ENCODE data around the gene ALKBH8.

ALKBH8 gene

DNA sequence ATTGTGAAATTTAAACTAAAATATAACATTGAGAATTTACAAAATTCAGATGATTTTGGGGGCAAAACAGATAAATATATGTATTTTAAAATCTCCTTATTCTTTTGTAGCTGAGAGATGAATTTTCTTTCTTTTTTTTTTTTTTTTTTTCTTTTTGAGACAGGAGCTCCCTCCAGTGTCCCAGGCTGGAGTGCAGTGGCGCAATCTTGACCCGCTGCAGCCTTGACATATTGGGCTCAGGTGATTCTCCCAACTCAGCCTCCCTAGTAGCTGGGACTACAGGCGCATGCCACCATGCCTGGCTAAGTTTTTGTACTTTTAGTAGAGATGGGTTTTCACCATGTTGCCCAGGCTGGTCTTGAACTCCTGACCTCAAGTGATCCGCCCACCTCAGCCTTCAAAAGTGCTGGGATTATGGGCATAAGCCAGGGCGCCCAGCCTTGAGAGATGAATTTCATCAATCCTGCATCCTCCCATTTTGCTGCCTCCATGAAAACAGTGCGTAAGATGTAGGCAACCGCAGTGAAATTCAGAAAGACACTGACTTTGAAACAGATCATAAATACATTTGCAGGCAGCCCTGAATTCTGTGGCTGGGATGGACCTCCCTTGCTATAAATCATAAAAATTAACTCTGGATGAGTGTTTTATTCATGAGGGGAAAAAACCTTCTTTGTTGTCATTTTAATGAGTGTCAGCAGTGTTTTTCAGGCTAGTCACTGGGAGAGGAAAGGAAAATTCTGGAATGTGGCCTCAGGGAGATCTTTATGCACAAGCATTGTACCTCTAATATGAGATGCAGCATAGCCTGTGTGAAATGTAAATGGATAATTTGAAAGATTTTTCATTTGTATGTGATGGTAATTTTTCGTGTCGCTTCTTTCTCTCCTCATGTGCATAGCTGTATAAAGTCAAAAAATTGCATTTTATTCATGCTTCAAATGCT lies 39.8 kb upstream of the ALKBH8 start:
- H3K4me3 ChIP-seq (replicated peaks; ENCODE audit: low read depth, low read length) = no peak overlapping the region
- DNase-seq (ENCODE audit: low read depth) = no peak
- TF ChIP-seq, protein P1, sequence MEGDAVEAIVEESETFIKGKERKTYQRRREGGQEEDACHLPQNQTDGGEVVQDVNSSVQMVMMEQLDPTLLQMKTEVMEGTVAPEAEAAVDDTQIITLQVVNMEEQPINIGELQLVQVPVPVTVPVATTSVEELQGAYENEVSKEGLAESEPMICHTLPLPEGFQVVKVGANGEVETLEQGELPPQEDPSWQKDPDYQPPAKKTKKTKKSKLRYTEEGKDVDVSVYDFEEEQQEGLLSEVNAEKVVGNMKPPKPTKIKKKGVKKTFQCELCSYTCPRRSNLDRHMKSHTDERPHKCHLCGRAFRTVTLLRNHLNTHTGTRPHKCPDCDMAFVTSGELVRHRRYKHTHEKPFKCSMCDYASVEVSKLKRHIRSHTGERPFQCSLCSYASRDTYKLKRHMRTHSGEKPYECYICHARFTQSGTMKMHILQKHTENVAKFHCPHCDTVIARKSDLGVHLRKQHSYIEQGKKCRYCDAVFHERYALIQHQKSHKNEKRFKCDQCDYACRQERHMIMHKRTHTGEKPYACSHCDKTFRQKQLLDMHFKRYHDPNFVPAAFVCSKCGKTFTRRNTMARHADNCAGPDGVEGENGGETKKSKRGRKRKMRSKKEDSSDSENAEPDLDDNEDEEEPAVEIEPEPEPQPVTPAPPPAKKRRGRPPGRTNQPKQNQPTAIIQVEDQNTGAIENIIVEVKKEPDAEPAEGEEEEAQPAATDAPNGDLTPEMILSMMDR (IDR thresholded peaks at IDR 0.05; ENCODE audit: low read length, missing control alignments) = no peak

DNA sequence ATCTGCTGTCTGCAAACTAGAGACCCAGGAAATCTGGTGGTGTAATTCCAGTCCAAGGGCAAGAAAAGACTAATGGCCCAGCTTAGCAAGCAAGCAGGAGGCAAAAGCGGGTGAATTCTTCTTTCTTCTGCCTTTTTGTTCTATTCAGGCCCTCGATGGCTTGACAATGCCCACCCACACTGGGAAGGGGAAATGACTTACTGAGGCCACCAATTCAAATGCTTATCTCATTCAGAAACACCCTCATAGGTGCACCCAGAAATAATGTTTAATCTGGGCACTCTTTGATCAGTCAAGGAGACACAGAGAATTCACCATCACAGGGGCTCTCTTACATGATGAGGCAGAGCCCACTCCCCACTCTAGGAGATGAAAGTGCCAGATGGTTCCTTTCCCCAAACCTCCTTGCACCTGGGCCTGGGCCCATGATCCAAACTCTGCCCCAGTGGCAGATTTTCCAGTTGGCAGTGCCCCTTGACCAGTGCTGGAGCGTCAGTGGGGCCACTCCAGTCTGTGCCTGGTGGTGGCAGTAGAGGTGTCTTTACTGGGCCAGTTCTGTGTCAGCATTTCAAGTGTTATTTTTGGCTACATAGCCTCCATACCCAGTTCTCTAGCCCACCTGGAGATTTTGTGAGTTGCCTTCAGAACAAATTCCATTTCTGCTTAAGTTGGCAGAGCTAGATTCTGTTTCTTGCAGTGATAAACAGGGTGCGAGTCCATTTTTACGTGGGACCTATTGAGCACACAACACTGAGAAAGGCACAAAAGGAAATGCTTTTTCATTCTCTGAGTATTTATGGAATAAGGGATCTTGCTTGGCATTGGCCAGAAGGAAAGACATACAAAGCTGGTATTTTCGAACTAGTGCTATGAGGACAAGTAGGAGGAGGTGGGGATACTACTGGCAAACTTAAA lies 32.9 kb upstream of the ALKBH8 start:
- peak; percentile 14 for DNase-seq (ENCODE audit: low read depth)
- H3K4me3 ChIP-seq (replicated peaks; ENCODE audit: low read depth, low read length) = no peak overlapping the region
- TF ChIP-seq, protein P1 (IDR thresholded peaks at IDR 0.05; ENCODE audit: low read length, missing control alignments) = peak; percentile 52

DNA sequence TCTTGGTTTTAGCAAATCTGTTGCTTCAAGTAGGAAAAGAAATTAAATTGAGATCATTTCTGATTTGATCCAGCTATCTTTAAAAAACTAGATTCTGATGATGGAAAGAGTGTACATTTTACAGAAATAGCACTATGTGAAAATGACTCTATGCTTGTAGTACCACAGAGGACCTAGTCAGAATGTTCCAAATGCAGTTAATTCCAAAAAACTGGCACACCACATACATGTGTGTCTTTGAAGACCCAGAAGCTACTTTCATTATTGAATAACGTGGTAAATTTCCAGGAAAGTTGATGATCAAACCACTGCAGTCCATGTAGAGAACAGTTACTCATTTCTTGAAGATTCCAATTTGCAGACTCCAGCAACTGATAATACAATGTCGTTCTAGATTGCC lies 29.2 kb upstream of the ALKBH8 start:
- H3K4me3 ChIP-seq (replicated peaks; ENCODE audit: low read depth, low read length) = no peak overlapping the region
- DNase-seq (ENCODE audit: low read depth) = no peak
- TF ChIP-seq, protein P1 (IDR thresholded peaks at IDR 0.05; ENCODE audit: low read length, missing control alignments) = no peak

DNA sequence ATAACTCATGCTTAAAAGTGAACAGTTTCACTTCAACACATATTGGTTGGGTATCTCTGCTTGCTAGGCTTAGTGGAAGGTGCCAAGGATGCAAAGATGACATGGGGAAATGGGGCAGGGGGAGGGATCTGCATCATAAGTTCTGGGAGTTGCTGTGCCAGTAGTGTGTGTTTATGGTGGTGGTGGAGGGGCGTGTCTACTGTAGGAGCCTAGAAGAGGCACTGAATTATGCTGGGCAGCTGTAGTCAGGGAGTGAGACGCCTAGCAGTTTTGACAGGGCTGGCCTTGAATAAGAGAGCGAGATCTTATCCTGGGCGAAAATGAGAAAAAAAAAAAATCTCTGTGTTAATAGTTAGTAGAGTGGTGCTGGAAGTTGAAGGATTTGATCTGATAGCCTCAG lies 28.4 kb upstream of the ALKBH8 start:
- no peak overlapping the region for H3K4me3 ChIP-seq (replicated peaks; ENCODE audit: low read depth, low read length)
- TF ChIP-seq, protein P1 (IDR thresholded peaks at IDR 0.05; ENCODE audit: low read length, missing control alignments) = no peak

DNA sequence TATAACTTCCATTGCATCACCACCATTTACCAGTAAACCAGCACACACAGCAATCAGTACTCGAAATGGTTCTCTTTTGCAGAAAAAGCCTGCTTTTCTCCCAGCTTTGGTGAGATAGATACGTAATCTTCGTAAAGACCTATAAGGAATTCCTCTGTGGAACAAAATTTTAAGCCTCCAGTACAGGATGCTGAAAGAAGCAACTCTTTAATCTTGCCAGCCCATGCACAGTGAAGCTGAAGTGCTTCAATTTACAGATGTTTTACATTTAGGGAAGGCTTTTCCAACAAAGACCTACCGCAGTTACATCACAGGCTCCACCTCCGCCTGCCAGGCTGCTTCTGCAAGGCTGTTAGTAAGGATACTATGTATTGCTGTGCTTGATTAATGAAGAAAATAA lies 27.3 kb upstream of the ALKBH8 start:
- DNase-seq (ENCODE audit: low read depth) = no peak
- no peak overlapping the region for H3K4me3 ChIP-seq (replicated peaks; ENCODE audit: low read depth, low read length)
- TF ChIP-seq, protein P1 (IDR thresholded peaks at IDR 0.05; ENCODE audit: low read length, missing control alignments) = no peak

More for the DNA sequence above, 28.4 kb upstream of the ALKBH8 start:
- DNase-seq (ENCODE audit: low read depth) = no peak

DNA sequence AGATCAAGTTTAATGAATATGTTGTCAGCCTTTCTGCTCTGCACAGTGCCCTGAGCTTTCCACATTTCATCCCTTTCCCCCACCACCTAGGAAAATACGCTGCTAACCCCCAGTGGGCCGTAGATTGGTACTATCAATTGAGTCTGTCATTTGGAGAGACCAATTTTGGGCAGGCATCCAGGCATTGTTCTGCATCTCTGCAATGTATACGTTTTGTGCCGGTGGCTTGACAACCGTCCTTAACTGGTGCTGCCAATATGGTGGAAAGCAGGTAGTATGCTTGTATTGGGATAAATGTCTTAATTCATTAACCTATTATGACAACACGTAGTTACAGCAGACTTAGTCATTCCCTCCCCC lies 26.7 kb upstream of the ALKBH8 start:
- DNase-seq (ENCODE audit: low read depth) = no peak
- H3K4me3 ChIP-seq (replicated peaks; ENCODE audit: low read depth, low read length) = no peak overlapping the region
- TF ChIP-seq, protein P1 (IDR thresholded peaks at IDR 0.05; ENCODE audit: low read length, missing control alignments) = no peak

Data from fibroblast of pulmonary artery (primary cell).